ENCODE data around the gene GSTM1. TPM values are rescaled to one million over a fixed set of nuclear protein-coding genes. Genes with fewer than 3 reads are reported as not detected.
A peak's percentile ranks its signal among the peaks of the same experiment; 100 is the strongest.

GSTM1 gene
- total RNA-seq, 1 donor from 2014 or later: 16.7 TPM

GRCh38 chr1:109739738-109740614 lies 52.4 kb downstream of the GSTM1 start:
- Histone ChIP-seq H3K4me3 (ENCODE audit: low read length in 3 of 3) (peak overlapping the region; percentile 83 to 86 (median 85)), H3K9ac (ENCODE audit: low read depth in 1 of 3, low read length in 3 of 3) (peak overlapping the region; percentile 76 to 84 (median 77)), H3K36me3 (ENCODE audit: control insufficient read depth in 3 of 3, insufficient read depth in 3 of 3, low read length in 3 of 3) (peaks cover 12 to 20% (median 19%) of the 10 kb centered on the region in 3 donors), H3K9me3 (ENCODE audit: control insufficient read depth in 3 of 3, low read length in 3 of 3) (no peaks in the 10 kb centered on the region), H3K4me1 (ENCODE audit: control insufficient read depth in 3 of 3, insufficient read depth in 3 of 3, low read length in 3 of 3) (peaks cover 8 to 15% (median 12%) of the 10 kb centered on the region in 3 donors), H3K27ac (ENCODE audit: low read depth, low read length) (peak overlapping the region; percentile 66), H3K27me3 (ENCODE audit: control insufficient read depth in 3 of 3, insufficient read depth in 3 of 3, low read length in 3 of 3) (no peaks in the 10 kb centered on the region)

- H3K27ac ChIP-seq (ENCODE audit: low read depth, low read length): peak within 1 kb of the TSS; percentile 66
- H3K27me3 ChIP-seq (ENCODE audit: control insufficient read depth in 3 of 3, insufficient read depth in 3 of 3, low read length in 3 of 3): no peaks in the 10 kb centered on the region
- H3K9ac ChIP-seq (ENCODE audit: low read depth in 1 of 3, low read length in 3 of 3): peak within 1 kb of the TSS; percentile 76 to 84 (median 77)
- no peaks in the 10 kb centered on the region for H3K9me3 ChIP-seq (ENCODE audit: control insufficient read depth in 3 of 3, low read length in 3 of 3)
- H3K4me1 ChIP-seq (ENCODE audit: control insufficient read depth in 3 of 3, insufficient read depth in 3 of 3, low read length in 3 of 3): peaks cover 8 to 15% (median 12%) of the 10 kb centered on the region in 3 donors
- H3K4me3 ChIP-seq (ENCODE audit: low read length in 3 of 3): peak within 1 kb of the TSS; percentile 83 to 86 (median 85)
- peaks cover 12 to 20% (median 19%) of the 10 kb centered on the region in 3 donors for H3K36me3 ChIP-seq (ENCODE audit: control insufficient read depth in 3 of 3, insufficient read depth in 3 of 3, low read length in 3 of 3)
Measured at GRCh38 chr1:109740615-109741373, 53.2 kb downstream of the GSTM1 start, which contains the start of gene GSTM3. TSS of gene GSTM3 (minus strand) at chr1:109741038. CDS start at chr1:109740287, 751 bp downstream.

Other genes starting within 250 kb of the GSTM1 start
- gene SYPL2, start 221.3 kb upstream of the GSTM1 start, total RNA-seq: 38.6 TPM
- gene ATXN7L2, start 203.9 kb upstream of the GSTM1 start, total RNA-seq: 3.1 TPM
- gene CYB561D1, start 193.7 kb upstream of the GSTM1 start, total RNA-seq: 4.2 TPM
- gene AMIGO1, start 178.1 kb upstream of the GSTM1 start, total RNA-seq: 8.4 TPM
- gene GPR61, start 147.9 kb upstream of the GSTM1 start, total RNA-seq: 0.52 TPM
- gene GNAI3, start 139.2 kb upstream of the GSTM1 start, total RNA-seq: 8.4 TPM
- not detected for gene GNAT2, start 68.2 kb upstream of the GSTM1 start, total RNA-seq
- 34.4 TPM for gene AMPD2, start 68.0 kb upstream of the GSTM1 start, total RNA-seq
- gene GSTM4, start 31.7 kb upstream of the GSTM1 start, total RNA-seq: 10.4 TPM
- 32.9 TPM for gene GSTM2, start 19.8 kb upstream of the GSTM1 start, total RNA-seq
- 11.5 TPM for gene GSTM5, start 24.4 kb downstream of the GSTM1 start, total RNA-seq
- 24.5 TPM for gene GSTM3, start 53.2 kb downstream of the GSTM1 start, total RNA-seq
- gene EPS8L3, start 76.1 kb downstream of the GSTM1 start, total RNA-seq: not detected
- gene CSF1, start 223.0 kb downstream of the GSTM1 start, total RNA-seq: 7.3 TPM

Measured in skeletal muscle tissue (tissue), 4 donors.